Stimulated activated CD8-positive, alpha-beta memory T cell treated with anti-CD3 and anti-CD28 coated beads, Interleukin-15, amount 100 ng/mL, for 4 hours (primary cell): ENCODE results near the gene PYCR2.
"Not testable (repeated sequence)": the region's sequence is repeated elsewhere in the genome, so short reads cannot be mapped to it uniquely, and the experiment has no call there.

Experiments used
- DNase-seq, 2 donors: peaks; one replicate each; pipeline ENCODE4 v3.0.0-alpha.2; 2020; ENCODE audit warnings: low read depth in 2 of 2

The PYCR2 gene

DNA sequence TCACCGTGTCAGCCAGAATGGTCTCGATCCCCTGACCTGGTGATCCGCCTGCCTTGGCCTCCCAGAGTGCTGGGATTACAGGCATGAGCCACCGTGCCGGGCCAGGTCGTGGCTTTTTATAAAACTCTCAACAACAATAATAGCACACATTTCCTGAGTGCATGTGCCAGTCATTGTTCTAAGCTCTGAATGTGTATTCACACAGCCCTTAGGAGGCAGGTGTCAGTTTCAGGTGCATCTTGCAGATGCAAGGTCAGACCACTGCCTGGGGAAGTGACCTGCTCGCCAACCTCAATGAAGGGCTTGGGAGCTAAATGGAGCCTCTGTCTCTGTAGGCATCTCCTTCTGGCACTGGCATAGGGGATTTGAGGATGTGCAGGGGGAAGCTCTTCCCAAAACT lies 18.5 kb upstream of the PYCR2 start:
- DNase-seq, result no peak

DNA sequence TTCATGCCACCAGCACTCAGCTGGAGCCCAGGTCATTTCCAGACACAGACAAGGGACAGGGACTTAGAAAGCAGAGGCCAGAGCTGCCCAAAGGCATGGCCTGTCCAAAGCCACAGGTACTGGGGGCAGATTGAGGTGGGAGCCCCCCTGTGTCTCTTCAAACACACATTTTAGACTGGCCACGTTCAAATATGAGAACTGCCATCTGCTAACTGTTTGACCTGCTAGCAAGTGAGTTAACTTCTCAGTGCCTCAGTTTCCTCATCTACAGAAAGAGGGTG lies 17.8 kb upstream of the PYCR2 start:
- no peak for DNase-seq

GRCh38 chr1:225941187-225941941 lies 17.3 kb upstream of the PYCR2 start, which contains the start of gene LEFTY2:
LEFTY2 (minus strand) TSS chr1:225941220; CDS start chr1:225941140, 80 bp downstream.
- no peak for DNase-seq

- no peak for DNase-seq
Observed at GRCh38 chr1:225940385-225941151, 16.5 kb upstream of the PYCR2 start.

GRCh38 chr1:225939939-225940310 lies 15.9 kb upstream of the PYCR2 start:
- not testable (repeated sequence) for DNase-seq

- not testable (repeated sequence) for DNase-seq
Observed at GRCh38 chr1:225939097-225939938, 15.3 kb upstream of the PYCR2 start.

- no peak for DNase-seq
Observed at GRCh38 chr1:225937048-225937968, 13.3 kb upstream of the PYCR2 start.

- no peak for DNase-seq
Observed at GRCh38 chr1:225936523-225936922, 12.5 kb upstream of the PYCR2 start.

DNA sequence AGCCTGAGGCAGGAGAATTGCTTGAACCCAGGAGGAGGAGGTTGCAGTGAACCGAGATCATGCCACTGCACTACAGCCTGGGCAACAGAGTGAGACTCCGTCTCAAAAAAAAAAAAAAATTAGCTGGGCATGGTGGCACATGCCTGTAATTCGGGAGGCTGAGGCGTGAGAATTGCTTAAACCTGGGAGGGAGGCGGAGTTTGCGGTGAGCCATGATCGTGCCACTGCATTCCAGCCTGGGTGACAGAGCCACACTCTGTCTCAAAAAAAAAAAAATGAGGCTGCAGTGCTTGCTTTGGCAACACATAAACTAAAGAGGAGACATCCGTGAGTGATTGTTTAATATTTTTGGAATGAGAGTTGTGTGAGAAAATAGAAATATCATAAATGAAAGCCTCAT lies 12.0 kb upstream of the PYCR2 start:
- DNase-seq, result not testable (repeated sequence)

- no peak for DNase-seq
Observed at GRCh38 chr1:225934711-225935110, 10.7 kb upstream of the PYCR2 start.

GRCh38 chr1:225933072-225933471 lies 9.0 kb upstream of the PYCR2 start:
- DNase-seq, result no peak

DNA sequence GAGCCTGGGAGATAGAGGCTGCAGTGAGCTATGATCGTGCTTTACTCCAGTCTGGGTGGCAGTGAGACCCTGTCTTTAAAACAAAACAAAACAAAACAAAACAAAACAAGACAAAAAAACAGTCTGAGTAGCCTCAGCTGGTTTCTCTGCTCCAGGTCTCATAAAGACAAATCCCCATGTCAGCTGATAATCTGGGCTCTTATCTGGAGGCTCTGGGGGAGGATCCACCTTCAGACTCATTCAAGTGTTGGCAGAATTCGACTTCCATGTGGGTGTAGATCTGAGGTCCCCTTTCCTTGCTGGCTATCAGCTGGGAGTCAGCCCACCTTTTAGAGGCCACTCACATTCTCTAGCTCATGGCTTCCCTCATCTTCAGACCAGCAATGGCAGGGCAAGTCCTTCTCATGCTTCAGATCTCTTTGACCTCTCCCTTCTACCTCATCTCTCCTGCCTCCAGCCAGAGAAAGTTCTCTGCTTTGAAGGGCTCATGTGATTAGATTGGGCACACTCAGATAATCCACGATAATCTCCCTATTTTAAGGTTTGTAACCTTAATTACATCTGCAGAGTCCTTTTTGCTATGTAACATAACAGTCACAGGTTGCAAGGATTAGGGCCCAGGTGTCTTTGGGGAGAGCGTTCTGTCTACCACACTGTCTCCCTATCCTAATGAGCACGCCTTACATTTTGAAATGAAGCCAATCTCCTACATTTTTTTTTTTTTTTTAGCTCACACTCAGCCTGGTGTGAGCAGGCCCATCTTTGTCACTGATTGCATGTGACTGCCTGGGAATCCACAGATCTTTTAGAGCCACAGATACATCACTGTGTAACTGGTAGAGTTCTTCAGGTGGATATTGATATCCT lies 7.5 kb upstream of the PYCR2 start:
- DNase-seq, result no peak

GRCh38 chr1:225930566-225930965 lies 6.5 kb upstream of the PYCR2 start:
- no peak for DNase-seq

- not testable (repeated sequence) for DNase-seq
Observed at GRCh38 chr1:225929462-225929861, 5.4 kb upstream of the PYCR2 start.

- DNase-seq, result no peak
Observed at GRCh38 chr1:225928186-225929175, 4.4 kb upstream of the PYCR2 start.

- DNase-seq, result no peak
Observed at GRCh38 chr1:225926551-225927113, 2.6 kb upstream of the PYCR2 start.

DNA sequence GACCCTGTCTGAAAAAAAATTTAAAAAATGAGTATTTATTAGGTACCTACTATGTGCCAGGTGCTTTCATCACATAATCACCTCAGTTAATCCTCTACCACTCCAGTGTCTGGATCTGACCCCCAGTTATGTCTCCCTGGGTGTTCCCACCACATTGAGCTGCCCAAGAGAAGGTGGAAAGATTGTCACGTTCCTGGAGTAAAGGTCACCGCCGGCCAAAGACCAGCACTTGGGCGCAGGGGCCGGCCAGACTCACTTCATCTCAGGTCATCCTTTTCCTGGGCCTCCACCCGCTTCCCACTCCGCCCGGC lies 714 bp downstream of the PYCR2 start:
- no peak for DNase-seq

DNA sequence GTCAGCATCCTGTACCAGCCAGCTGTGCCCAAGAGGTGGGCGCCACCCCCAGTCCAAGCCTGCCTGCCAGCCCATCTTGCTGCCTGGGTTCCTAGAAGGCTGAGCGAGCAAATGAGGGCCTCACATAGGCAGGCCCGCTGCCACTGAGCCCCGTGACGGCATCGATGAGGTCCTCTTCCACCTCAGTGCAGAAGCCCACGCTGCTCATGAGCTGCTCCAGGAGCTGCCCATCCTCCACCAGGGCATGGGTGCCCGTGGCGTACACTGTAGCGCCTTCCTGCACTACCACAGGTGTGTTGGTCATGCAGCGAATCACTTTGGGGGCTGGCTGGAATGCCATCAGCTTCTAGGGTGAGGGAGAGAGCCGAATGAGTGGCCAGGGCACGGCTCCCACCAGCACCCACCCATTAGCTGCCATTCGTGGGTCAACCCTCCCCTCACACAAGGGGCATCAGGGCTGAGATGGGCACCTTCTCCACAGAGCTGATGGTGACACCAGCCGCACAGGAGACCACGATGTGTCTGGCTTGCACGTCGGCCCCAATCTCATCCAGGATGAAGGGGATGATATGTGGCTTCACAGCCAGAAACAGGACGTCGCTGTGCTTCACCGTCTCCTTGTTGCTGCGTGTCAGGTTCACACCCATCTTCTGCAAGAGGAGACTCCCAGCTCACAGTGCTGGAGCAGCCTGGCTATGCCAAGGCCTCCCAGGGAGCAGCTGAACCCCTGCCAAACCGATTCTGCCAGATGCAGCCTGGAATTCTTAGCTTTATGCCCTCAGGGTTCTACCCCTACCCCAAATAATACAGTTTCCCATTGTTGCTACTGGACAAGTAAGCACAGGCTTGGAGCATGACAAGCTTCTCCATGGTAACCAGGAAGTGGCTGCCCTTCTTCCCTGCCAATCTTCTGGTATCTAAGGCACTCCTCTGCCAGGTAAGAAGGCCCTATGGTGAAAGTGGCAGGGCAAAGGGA lies 2.0 kb downstream of the PYCR2 start:
- DNase-seq, result no peak
